MM.1S (cell line): ENCODE measurements around the gene CSDE1.

Experiments used
- DNase-seq: peaks from one replicate; pipeline ENCODE4 v3.0.0-alpha.2; 2015
- H2AFZ ChIP-seq: fragments of 300-600 bp; sonication (generic); 2 replicates; pipeline ENCODE4 v1.6.0; 2016; ENCODE audit warnings: antibody characterized with exemption, low read length
- H3F3A ChIP-seq: fragments of 300-600 bp; sonication (generic); 2 replicates; pipeline ENCODE4 v1.6.1; 2016; ENCODE audit warnings: mild to moderate bottlenecking, antibody characterized with exemption, low read length, moderate library complexity, mixed read lengths; ENCODE audit not compliant: insufficient read depth
- H3K27ac ChIP-seq: fragments of 300-600 bp; sonication (generic); 2 replicates; pipeline ENCODE4 v1.5.1; 2016; ENCODE audit warnings: mild to moderate bottlenecking, low read length
- H3K27me3 ChIP-seq: fragments of 300-600 bp; sonication (generic); replicated peaks from 2 replicates; pipeline ENCODE4 v1.6.0; 2016; ENCODE audit warnings: low read length; ENCODE audit not compliant: insufficient read depth
- H3K36me3 ChIP-seq: fragments of 300-600 bp; sonication (generic); replicated peaks from 2 replicates; pipeline ENCODE4 v1.6.1; 2016; ENCODE audit warnings: mild to moderate bottlenecking, low read length, mixed read lengths; ENCODE audit not compliant: insufficient read depth
- H3K4me1 ChIP-seq: fragments of 300-600 bp; sonication (generic); 2 replicates; pipeline ENCODE4 v1.6.1; 2016; ENCODE audit warnings: low read length, mixed read lengths
- H3K4me2 ChIP-seq: fragments of 300-600 bp; sonication (generic); 2 replicates; pipeline ENCODE4 v1.6.0; 2016; ENCODE audit warnings: low read depth, low read length
- H3K4me3 ChIP-seq: fragments of 300-600 bp; sonication (generic); 2 replicates; pipeline ENCODE4 v1.5.1; 2016; ENCODE audit warnings: low read length, mixed read lengths
- H3K79me2 ChIP-seq: fragments of 300-600 bp; sonication (generic); 2 replicates; pipeline ENCODE4 v1.6.1; 2016; ENCODE audit warnings: mixed run types, low read length, mixed read lengths
- H3K9ac ChIP-seq: fragments of 300-600 bp; sonication (generic); 2 replicates; pipeline ENCODE4 v1.6.1; 2016; ENCODE audit warnings: low read length, mixed read lengths
- H3K9me2 ChIP-seq: fragments of 300-600 bp; sonication (generic); replicated peaks from 2 replicates; pipeline ENCODE4 v1.6.1; 2016; ENCODE audit warnings: mild to moderate bottlenecking, low read length, mixed read lengths; ENCODE audit not compliant: insufficient read depth
- H3K9me3 ChIP-seq: fragments of 300-600 bp; sonication (generic); replicated peaks from 2 replicates; pipeline ENCODE4 v1.6.1; 2016; ENCODE audit warnings: mild to moderate bottlenecking, low read length, mixed read lengths; ENCODE audit not compliant: insufficient read depth
- H4K20me1 ChIP-seq: fragments of 300-600 bp; sonication (generic); 2 replicates; pipeline ENCODE4 v1.6.1; 2016; ENCODE audit warnings: mild to moderate bottlenecking, low read length, moderate library complexity, mixed read lengths; ENCODE audit not compliant: insufficient read depth
- EZH2 ChIP-seq: fragments of 300-600 bp; sonication (generic); optimal IDR thresholded peaks from 2 replicates; pipeline ENCODE3; 2017; ENCODE audit warnings: low read depth, mild to moderate bottlenecking, antibody characterized with exemption, low read length, mixed read lengths
- EZH2phosphoT487 ChIP-seq: fragments of 300-600 bp; sonication (generic); IDR thresholded peaks from 2 replicates; pipeline ENCODE4 v1.6.1; 2018; ENCODE audit warnings: antibody characterized with exemption, low read length
- TF ChIP-seq, protein P1 (sequence below): fragments of 300-600 bp; sonication (generic); IDR thresholded peaks from 2 replicates; pipeline ENCODE4 v1.5.1; 2016; ENCODE audit warnings: antibody characterized with exemption, low read length, mixed read lengths

The CSDE1 gene

DNA sequence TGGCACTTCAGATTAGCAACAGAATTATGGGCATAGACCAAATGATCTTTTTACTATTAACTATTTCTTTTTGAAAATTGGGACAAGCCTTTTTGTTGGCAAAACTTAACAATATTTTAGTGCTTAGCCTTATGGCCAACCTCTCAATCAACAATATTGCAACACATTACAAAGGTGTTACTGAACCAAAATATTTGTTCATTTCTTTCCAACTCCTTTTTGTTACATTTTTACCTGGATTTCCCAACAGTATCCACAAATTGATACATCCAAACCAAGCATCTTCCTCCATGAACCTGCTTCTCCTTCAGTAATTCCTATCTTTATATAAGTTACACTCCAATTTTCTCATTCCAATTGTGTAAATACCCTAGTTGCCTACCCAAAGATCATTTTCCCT lies 61.0 kb downstream of the CSDE1 start:
- H3K36me3 ChIP-seq: no peaks in the 10 kb centered on the region
- H3K4me3 ChIP-seq: no peak overlapping the region
- H3K79me2 ChIP-seq: no peaks in the 10 kb centered on the region
- DNase-seq: no peak
- peak overlapping the region; percentile 100 for H3K27ac ChIP-seq
- no peaks in the 10 kb centered on the region for H3K9me2 ChIP-seq
- peaks cover 27% of the 10 kb centered on the region for H3K4me1 ChIP-seq
- H3K27me3 ChIP-seq: no peaks in the 10 kb centered on the region
- peaks cover 28% of the 10 kb centered on the region for H3F3A ChIP-seq
- no peak overlapping the region for H3K9ac ChIP-seq
- H3K4me2 ChIP-seq: no peak overlapping the region
- no peaks in the 10 kb centered on the region for H4K20me1 ChIP-seq
- H2AFZ ChIP-seq: no peak overlapping the region
- H3K9me3 ChIP-seq: no peaks in the 10 kb centered on the region
- no peak for TF ChIP-seq EZH2phosphoT487

DNA sequence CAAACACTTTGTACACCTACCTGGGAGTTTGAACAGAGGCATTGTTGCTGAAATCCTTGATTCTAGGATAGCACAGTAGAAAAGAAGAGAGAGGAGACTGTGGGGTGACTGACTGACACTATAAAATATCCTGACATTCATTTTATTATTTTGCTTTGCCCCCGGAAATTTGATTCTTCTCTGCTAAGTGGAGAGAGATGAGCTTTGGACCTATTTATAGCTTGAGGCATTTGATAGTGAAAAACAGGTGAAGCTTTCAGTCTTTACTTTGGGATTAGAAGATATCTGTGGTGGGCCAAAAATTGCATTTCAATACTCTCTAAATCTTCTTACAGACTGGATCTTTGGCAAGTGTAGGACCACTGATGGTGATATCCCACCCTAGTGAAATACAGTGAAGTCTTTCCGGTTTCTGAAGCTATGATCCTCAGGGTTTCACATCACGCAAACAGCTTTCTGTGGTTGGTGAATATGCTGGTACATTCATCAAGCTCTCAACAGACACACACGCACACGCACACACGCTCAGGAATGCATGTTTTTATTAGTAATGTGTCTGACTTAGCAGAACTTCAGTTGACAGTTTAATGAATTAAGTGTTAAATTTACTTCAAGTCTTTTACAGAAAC lies 62.2 kb downstream of the CSDE1 start, which contains the start of gene AMPD1:
AMPD1 (minus strand) TSS at position 117 of the 629 bp plus-strand sequence; CDS start at position 42, 75 bp downstream.
- Histone ChIP-seq H3K27ac (peak within 1 kb of the TSS; percentile 100), H3K4me2 (peak within 1 kb of the TSS; percentile 78), H3F3A (peaks cover 27% of the 10 kb centered on the region), H3K79me2 (no peaks in the 10 kb centered on the region), H2AFZ (no peak within 1 kb of the TSS), H3K4me1 (peaks cover 22% of the 10 kb centered on the region), H3K36me3 (no peaks in the 10 kb centered on the region), H4K20me1 (no peaks in the 10 kb centered on the region), H3K9ac (peak within 1 kb of the TSS; percentile 95), H3K27me3 (no peaks in the 10 kb centered on the region), H3K9me3 (no peaks in the 10 kb centered on the region), H3K9me2 (no peaks in the 10 kb centered on the region), H3K4me3 (peak within 1 kb of the TSS; percentile 59)
- DNase-seq: peak; percentile 89
- TF ChIP-seq EZH2phosphoT487 (no peak), EZH2 (no peak)
- TF ChIP-seq, protein P1, sequence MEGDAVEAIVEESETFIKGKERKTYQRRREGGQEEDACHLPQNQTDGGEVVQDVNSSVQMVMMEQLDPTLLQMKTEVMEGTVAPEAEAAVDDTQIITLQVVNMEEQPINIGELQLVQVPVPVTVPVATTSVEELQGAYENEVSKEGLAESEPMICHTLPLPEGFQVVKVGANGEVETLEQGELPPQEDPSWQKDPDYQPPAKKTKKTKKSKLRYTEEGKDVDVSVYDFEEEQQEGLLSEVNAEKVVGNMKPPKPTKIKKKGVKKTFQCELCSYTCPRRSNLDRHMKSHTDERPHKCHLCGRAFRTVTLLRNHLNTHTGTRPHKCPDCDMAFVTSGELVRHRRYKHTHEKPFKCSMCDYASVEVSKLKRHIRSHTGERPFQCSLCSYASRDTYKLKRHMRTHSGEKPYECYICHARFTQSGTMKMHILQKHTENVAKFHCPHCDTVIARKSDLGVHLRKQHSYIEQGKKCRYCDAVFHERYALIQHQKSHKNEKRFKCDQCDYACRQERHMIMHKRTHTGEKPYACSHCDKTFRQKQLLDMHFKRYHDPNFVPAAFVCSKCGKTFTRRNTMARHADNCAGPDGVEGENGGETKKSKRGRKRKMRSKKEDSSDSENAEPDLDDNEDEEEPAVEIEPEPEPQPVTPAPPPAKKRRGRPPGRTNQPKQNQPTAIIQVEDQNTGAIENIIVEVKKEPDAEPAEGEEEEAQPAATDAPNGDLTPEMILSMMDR: no peak

DNA sequence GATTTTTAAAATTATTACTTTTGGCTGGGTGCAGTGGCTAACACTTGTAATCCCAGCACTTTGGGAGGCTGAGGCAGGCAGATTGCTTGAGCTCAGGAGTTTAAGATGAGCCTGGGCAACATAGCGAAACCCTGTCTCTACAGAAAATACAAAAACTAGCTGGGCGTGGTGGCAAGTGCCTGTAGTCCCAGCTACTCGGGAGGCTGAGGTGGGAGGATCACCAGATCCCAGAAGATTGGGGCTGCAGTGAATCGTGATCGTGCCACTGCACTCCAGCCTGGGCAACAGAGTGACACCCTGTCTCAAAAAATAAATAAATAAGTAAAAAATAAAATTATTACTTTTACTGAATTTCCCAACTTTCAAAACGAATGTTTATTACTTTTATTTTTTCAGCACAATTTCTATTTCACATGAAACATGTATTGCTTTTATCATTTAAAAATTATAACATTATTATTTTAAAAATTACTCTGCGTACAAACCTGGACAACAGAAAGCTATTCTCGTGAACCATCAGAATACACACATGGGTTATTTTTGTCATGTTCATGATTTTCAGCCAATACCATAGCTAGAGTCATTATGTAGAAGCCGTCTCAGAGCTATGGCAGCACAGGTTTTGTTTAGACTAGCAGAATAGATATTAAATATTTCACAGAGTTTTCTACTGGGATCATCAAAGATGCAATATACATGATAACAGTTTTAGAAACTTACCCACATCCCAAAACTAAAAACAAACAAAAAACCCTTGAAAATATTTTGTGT lies 63.1 kb downstream of the CSDE1 start:
- Histone ChIP-seq H3K4me3 (peak overlapping the region; percentile 59), H3K9me3 (no peaks in the 10 kb centered on the region), H3K9ac (peak overlapping the region; percentile 95), H3K27me3 (no peaks in the 10 kb centered on the region), H3K4me2 (peak overlapping the region; percentile 78), H3K79me2 (no peaks in the 10 kb centered on the region), H3K4me1 (peaks cover 21% of the 10 kb centered on the region), H3K36me3 (no peaks in the 10 kb centered on the region), H4K20me1 (no peaks in the 10 kb centered on the region), H2AFZ (no peak overlapping the region), H3K9me2 (no peaks in the 10 kb centered on the region), H3K27ac (peak overlapping the region; percentile 100), H3F3A (peaks cover 27% of the 10 kb centered on the region)
- peak; percentile 16 for DNase-seq
- TF ChIP-seq EZH2phosphoT487 (no peak), EZH2 (no peak)
- TF ChIP-seq, protein P1: no peak

DNA sequence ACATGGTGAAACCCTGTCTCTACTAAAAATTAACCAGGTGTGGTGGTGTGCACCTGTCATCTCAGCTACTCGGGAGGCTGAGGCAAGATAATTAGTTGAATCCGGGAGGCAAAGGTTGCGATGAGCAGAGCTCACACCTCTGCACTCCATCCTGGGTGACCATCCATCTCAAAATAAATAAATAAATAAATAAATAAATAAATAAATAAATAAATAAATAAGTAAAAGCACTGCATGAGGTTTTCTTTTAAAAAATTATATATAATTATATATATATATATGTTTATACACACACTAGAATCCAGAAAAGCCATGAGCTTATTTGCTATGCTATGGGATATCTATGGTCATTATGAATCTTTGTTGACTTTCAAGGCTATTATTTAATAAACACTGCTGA lies 64.8 kb downstream of the CSDE1 start:
- TF ChIP-seq EZH2phosphoT487: no peak
- TF ChIP-seq, protein P1: no peak
- TF ChIP-seq EZH2: no peak

More for the DNA sequence above, 64.8 kb downstream of the CSDE1 start:
- H3F3A ChIP-seq: peaks cover 27% of the 10 kb centered on the region
- H3K9ac ChIP-seq: no peak overlapping the region
- H4K20me1 ChIP-seq: no peaks in the 10 kb centered on the region
- H3K36me3 ChIP-seq: no peaks in the 10 kb centered on the region
- H3K27me3 ChIP-seq: no peaks in the 10 kb centered on the region
- no peak overlapping the region for H2AFZ ChIP-seq
- H3K4me2 ChIP-seq: no peak overlapping the region
- no peak overlapping the region for H3K4me3 ChIP-seq
- no peaks in the 10 kb centered on the region for H3K9me2 ChIP-seq
- H3K9me3 ChIP-seq: no peaks in the 10 kb centered on the region
- H3K79me2 ChIP-seq: no peaks in the 10 kb centered on the region
- H3K4me1 ChIP-seq: peaks cover 20% of the 10 kb centered on the region
- H3K27ac ChIP-seq: no peak overlapping the region
- DNase-seq: no peak
